Measurements from ENCODE around the gene EIF5B.

DNA sequence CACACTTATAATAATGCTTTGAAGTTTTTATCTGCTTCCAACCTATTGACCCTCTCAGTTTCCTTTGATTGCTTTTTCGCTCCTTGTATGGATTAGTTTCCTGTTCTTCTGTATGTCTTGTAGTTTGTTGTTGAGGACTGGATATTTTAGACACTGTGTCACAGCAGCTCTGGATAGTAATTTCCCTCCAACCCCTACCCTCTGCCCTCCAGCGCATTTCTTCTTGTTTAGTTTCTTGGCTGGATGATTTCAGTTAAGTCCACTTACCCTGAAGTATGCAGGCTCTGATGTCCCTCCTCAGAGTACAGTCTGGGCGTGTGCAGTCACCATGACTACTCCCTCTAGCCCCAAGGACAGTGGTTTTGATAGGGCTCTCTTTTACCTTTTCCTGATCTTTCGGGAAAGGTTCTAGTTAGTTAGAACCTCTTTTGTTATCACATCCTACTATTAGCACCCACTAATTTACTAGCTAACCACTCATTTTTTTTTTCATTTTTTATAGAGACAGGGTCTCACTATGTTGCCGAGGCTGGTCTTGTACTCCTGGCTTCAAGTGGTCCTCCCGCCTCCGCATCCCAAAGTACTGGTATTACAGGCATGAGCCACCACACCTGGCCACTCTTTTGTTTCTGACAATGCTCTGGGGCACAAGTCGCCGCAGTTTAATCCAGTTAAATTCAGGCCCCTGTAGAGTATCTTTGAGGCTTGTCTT is 19.9 kb upstream of the EIF5B start:
- TF ChIP-seq, protein P1, sequence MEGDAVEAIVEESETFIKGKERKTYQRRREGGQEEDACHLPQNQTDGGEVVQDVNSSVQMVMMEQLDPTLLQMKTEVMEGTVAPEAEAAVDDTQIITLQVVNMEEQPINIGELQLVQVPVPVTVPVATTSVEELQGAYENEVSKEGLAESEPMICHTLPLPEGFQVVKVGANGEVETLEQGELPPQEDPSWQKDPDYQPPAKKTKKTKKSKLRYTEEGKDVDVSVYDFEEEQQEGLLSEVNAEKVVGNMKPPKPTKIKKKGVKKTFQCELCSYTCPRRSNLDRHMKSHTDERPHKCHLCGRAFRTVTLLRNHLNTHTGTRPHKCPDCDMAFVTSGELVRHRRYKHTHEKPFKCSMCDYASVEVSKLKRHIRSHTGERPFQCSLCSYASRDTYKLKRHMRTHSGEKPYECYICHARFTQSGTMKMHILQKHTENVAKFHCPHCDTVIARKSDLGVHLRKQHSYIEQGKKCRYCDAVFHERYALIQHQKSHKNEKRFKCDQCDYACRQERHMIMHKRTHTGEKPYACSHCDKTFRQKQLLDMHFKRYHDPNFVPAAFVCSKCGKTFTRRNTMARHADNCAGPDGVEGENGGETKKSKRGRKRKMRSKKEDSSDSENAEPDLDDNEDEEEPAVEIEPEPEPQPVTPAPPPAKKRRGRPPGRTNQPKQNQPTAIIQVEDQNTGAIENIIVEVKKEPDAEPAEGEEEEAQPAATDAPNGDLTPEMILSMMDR (IDR thresholded peaks at IDR 0.05): no peak
- no peak for TF ChIP-seq POLR2A (IDR thresholded peaks at IDR 0.05)

Measured in lower leg skin (tissue), 3 donors.